Measurements from ENCODE around the gene MACROD1. TPM values are rescaled to one million over a fixed set of nuclear protein-coding genes. Genes with fewer than 3 reads are reported as not detected.

Gene MACROD1
- total RNA-seq, 2 experiments from 2014 or later, result 13.5 to 16.1 TPM

DNA sequence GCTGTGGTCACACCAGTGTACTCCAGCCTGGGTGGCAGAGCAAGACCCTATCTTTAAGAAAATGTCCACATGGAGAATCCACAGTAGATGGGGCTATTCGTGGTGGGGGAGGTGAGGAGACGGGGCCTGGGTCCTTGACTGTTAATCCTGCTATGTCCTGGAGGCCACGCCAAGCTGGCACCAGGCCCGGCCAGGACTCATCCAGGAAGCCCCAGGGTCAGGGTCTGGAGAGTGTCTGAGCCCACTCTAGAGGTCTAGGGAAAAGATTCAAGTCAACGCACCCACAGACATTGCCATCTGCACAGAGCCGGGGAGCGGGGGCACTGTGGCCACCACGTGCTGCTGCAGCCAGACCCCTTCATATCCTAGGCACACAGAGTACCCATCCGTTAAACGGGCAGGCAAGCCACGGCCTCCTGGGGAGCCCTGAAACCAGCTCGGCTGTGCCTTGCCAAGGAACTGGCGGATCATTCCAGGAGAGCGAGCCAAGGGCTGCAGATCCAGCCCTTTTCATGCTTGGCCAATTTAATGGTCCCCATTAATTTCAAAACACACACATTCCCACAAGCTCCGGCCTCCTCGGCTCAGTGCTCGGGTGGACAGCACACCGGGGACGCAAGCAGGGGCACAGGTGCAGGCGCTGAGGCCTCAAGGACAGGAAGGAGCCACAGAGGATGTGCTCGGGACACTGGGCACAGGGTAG lies 24.7 kb downstream of the MACROD1 start:
- Mint-ChIP-seq H3K27ac (no peak overlapping the region), H3K4me3 (no peak overlapping the region), H3K36me3 (no peaks in the 10 kb centered on the region), H3K27me3 (no peaks in the 10 kb centered on the region), H3K9me3 (no peaks in the 10 kb centered on the region), H3K4me1 (peaks cover 6% of the 10 kb centered on the region)
- POLR2A ChIA-PET, result no interaction called here
- DNase-seq (no peak), ATAC-seq (ENCODE audit: low read depth) (no peak)

DNA sequence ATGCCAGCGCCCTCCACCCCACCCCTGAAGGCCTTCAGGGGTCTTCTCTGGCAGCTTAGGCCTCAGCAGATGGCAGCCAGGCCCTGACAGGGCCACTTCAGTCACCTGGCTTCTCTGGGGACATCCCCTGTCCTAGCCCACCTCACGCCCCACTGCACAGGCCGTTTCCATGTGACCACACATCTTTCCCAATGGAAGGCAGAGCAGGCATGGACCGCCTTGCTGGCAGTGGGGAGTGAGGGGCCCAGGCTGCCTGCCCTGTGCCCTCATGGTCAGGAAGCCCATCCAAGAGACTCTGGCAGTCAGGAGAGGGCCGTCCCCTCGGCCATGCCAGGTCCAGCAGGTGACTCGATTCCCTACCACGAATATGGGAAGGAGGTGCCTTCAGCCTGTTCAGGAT lies 25.8 kb downstream of the MACROD1 start:
- POLR2A ChIA-PET, result no interaction called here
- DNase-seq, result no peak
- Mint-ChIP-seq H3K27ac (no peak overlapping the region), H3K9me3 (no peaks in the 10 kb centered on the region), H3K36me3 (no peaks in the 10 kb centered on the region), H3K4me3 (no peak overlapping the region), H3K27me3 (no peaks in the 10 kb centered on the region), H3K4me1 (peaks cover 4% of the 10 kb centered on the region)
- no peak for ATAC-seq (ENCODE audit: low read depth)

DNA sequence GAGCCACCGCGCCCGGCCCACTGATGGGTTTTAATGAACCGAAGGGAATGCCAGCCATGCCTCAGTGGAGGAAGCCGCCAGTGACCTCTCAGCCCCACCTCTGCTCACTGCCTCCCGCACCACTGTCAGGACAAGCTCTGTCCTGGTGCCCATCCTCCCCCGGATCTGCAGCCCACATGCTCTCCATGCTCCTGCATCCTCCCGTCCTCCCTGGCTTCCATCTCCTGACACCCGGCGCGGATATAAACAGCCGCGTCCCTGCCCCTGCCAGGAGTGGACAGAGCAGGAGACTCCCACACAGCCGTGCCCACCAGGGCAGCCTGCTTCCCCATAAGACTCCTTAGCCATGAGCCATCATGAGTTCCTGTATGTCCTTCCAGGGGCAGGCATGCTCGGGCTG lies 26.9 kb downstream of the MACROD1 start:
- no peak for ATAC-seq (ENCODE audit: low read depth)
- H3K27ac Mint-ChIP-seq, result no peak overlapping the region
- no peaks in the 10 kb centered on the region for H3K9me3 Mint-ChIP-seq
- no peak overlapping the region for H3K4me3 Mint-ChIP-seq
- no peaks in the 10 kb centered on the region for H3K36me3 Mint-ChIP-seq
- no peaks in the 10 kb centered on the region for H3K27me3 Mint-ChIP-seq
- DNase-seq, result no peak
- peaks cover 4% of the 10 kb centered on the region for H3K4me1 Mint-ChIP-seq
- POLR2A ChIA-PET, result no interaction called here

DNA sequence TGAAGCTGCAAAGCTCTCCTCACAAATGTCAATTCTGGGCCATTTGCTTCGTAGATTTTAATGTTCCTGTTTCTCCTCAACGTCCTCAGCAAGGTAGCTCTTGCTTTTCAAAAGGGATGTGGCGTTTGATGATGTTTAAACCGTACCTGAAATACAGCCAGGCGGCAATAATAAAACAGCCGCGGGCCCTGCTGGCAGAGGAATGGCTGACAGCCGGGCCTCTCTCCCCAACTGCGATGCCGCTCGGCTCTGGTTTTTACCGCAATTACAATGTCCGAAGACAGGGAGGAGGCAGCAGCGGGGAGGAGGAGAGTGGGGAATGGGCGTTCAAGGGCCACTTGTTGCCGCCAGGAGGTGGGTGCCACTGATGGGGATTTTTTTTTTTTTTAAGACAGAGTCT lies 27.5 kb downstream of the MACROD1 start:
- Mint-ChIP-seq H3K27me3 (no peaks in the 10 kb centered on the region), H3K27ac (no peak overlapping the region), H3K4me3 (no peak overlapping the region), H3K9me3 (no peaks in the 10 kb centered on the region), H3K4me1 (no peaks in the 10 kb centered on the region), H3K36me3 (no peaks in the 10 kb centered on the region)
- ATAC-seq (ENCODE audit: low read depth) (no peak), DNase-seq (no peak)
- POLR2A ChIA-PET, result no interaction called here

DNA sequence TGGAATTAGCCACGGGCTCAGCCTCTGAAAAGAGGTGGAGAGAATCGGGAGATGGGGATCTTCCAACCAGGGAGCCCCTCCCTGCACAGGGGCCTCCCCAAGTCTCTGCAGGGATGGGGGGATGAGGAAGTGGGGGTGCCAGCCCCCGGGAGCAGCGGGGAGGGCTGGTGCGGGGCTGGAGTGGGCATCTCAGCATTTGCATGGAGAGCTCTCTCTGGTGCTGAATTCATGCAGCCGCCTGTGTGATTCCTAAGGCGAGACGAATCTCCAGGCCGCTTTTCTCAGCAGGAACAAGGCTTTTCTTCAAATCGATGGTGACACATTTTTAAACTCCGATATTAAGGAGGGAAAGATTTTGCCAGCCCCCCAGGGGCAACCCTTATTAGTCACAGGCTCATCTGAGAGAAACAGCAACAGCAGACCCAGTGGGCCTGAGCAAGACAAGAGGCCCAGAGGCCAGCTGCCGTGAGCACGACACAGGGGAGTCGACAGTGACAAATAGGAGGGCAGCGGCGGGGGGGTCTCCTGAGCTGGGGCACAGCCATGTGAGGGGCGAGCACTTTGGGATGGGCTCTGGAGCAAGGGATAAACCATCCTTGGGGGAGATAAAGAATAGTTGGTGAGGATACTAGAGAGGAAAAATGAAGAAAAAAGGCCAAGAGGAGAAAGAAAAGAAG lies 29.0 kb downstream of the MACROD1 start:
- H3K9me3 Mint-ChIP-seq, result no peaks in the 10 kb centered on the region
- H3K4me1 Mint-ChIP-seq, result no peaks in the 10 kb centered on the region
- no peaks in the 10 kb centered on the region for H3K27me3 Mint-ChIP-seq
- no peak overlapping the region for H3K27ac Mint-ChIP-seq
- DNase-seq, result no peak
- no peak overlapping the region for H3K4me3 Mint-ChIP-seq
- ATAC-seq (ENCODE audit: low read depth), result no peak
- H3K36me3 Mint-ChIP-seq, result no peaks in the 10 kb centered on the region
- POLR2A ChIA-PET, result no interaction called here

DNA sequence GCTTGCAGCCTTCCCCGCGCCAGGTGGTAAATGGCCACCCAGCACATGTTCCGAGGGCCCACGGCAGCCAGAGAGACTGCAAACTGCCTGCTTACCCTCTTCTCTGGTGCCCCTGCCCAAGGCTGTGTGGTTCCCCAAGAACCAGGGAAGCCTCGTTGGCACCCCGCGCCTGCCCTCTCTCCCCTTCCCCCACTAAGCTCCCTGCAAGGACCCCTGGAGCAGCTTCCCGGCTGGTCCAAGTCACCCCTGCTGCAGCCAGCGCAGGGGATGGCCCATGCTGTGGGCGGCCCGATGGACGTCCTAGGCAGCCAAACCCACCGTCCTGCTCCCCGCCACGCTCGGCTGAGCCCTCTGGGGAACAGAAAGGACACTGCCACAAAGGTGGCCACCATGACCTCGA lies 30.2 kb downstream of the MACROD1 start:
- H3K27ac Mint-ChIP-seq, result no peak overlapping the region
- H3K4me3 Mint-ChIP-seq, result no peak overlapping the region
- DNase-seq (no peak), ATAC-seq (ENCODE audit: low read depth) (no peak)
- H3K36me3 Mint-ChIP-seq, result no peaks in the 10 kb centered on the region
- H3K4me1 Mint-ChIP-seq, result no peaks in the 10 kb centered on the region
- POLR2A ChIA-PET, result no interaction called here
- H3K27me3 Mint-ChIP-seq, result no peaks in the 10 kb centered on the region
- no peaks in the 10 kb centered on the region for H3K9me3 Mint-ChIP-seq

DNA sequence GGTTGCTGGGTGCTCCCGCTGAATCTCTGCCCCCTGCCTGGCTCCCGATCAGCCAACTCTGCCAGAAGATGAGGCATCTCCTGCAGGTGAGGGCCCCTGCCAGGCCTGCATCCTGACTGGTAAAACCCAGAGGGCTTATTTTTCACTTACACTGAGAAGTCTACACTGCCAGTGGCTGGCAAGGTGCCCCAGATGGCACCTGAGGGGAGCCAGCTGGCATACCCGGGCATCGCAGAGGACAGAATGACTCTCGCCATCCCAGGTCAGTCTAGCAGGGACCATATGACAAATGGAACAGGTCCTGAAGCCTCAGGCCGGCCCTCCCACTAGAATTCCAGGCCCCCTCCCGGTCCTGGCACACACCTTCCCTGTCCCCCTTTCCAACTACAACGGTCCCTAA lies 30.9 kb downstream of the MACROD1 start:
- Mint-ChIP-seq H3K27me3 (no peaks in the 10 kb centered on the region), H3K36me3 (no peaks in the 10 kb centered on the region), H3K9me3 (no peaks in the 10 kb centered on the region), H3K27ac (no peak overlapping the region), H3K4me1 (no peaks in the 10 kb centered on the region), H3K4me3 (no peak overlapping the region)
- no peak for ATAC-seq (ENCODE audit: low read depth)
- DNase-seq, result no peak
- POLR2A ChIA-PET, result no interaction called here

DNA sequence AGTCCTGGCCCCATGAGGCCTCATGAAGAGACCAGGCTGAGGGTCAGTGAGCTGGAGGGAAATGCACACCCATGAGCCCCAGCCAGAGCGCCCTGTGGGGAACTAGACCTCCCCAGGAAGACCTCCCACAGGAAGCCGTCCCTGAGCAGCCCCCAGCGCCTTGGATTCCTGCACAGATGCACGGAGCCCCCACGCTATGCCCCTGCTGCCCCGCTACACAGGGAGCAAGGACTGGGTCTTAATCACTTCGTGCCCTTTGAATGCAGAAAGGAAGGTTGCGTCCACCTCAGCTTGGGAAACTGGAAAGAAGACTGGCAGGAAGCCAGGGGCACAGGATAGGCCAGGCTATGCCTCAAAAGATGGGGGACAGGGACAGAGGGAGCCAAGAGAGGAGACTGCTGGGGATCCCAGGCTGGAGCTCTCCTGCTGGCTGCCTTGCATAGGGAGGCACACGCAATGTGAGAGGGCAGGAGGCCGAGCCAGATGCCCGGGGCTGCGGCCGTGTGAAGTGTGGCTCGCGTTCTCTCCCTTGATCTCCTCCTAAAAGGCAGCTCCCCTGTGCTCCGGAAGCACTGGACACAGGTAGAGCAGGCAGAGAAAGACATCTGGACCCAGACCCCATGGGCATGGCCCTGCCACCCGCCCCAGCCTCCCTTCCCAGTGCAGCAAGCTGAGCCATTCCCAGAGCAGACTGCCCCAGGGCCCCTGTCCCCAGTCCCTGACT lies 32.8 kb downstream of the MACROD1 start:
- Mint-ChIP-seq H3K27ac (no peak overlapping the region), H3K4me1 (no peaks in the 10 kb centered on the region)
- POLR2A ChIA-PET, result no interaction called here

DNA sequence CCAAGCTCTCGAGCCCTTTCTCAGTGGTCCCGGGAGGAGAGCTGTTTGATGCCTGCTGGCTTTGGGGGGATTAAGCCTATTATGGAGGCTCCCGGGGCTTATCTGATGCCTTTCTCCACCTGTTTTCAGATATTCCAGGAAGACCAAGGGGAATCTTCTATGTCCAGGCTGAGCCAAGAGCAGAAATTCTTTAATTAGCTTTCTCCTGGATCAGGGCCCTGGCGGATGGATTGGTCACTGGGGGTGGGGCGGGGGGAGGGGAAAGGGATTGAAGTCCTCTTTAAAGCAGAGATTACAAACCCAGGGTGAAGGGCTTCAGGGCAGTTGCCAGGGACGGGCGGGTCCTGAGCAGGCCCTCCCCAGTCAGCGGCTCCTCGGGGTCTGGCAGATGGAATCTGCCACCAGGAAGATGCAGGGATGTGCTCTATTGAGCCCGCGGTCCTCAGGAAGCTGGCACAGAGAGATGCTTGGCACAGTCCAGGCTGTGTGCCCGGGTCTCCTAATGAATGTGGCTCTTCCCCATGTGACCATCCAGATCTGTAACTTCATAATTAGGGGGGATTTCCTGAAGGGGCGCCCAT lies 33.6 kb downstream of the MACROD1 start:
- H3K27ac Mint-ChIP-seq, result no peak overlapping the region
- H3K4me1 Mint-ChIP-seq, result no peaks in the 10 kb centered on the region
- no peaks in the 10 kb centered on the region for H3K36me3 Mint-ChIP-seq
- DNase-seq, result no peak
- POLR2A ChIA-PET, result no interaction called here
- no peak overlapping the region for H3K4me3 Mint-ChIP-seq
- no peak for ATAC-seq (ENCODE audit: low read depth)
- no peaks in the 10 kb centered on the region for H3K9me3 Mint-ChIP-seq
- H3K27me3 Mint-ChIP-seq, result no peaks in the 10 kb centered on the region

More for the DNA sequence above, 32.8 kb downstream of the MACROD1 start:
- H3K36me3 Mint-ChIP-seq, result no peaks in the 10 kb centered on the region
- H3K27me3 Mint-ChIP-seq, result no peaks in the 10 kb centered on the region
- no peaks in the 10 kb centered on the region for H3K9me3 Mint-ChIP-seq
- no peak for DNase-seq
- no peak for ATAC-seq (ENCODE audit: low read depth)
- no peak overlapping the region for H3K4me3 Mint-ChIP-seq

DNA sequence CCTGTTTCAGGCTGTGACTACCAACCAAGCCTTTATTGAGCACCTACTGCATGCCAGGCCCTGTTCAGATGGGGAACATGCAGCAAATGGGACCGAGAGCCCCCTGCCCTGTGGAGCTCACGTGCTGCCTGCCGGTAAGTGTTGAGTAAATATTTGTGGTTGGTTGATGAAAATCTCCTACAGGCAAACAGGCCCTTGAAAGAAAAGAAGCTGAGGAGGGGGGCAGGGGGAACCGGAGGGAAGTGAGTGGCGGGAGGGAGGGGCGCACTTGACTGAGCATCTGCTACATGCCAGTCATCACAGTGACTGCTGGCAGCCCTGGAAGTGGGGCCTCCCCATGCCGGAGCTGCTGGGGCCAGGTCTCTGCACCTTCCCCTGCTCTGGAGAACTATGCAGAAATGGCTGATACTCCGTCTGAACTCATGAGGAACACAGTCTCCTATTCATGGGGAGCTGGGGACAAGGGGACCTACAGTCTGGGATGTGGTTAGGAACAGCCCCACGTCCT lies 34.2 kb downstream of the MACROD1 start:
- Mint-ChIP-seq H3K4me3 (no peak overlapping the region), H3K27ac (no peak overlapping the region), H3K9me3 (no peaks in the 10 kb centered on the region), H3K36me3 (no peaks in the 10 kb centered on the region), H3K4me1 (no peaks in the 10 kb centered on the region), H3K27me3 (no peaks in the 10 kb centered on the region)
- POLR2A ChIA-PET, result interaction anchor here (0.7 kb wide), 1 partner anchor 290 kb away, joined by 3 read pairs; no protein-coding TSS in a partner anchor
- no peak for ATAC-seq (ENCODE audit: low read depth)
- no peak for DNase-seq

DNA sequence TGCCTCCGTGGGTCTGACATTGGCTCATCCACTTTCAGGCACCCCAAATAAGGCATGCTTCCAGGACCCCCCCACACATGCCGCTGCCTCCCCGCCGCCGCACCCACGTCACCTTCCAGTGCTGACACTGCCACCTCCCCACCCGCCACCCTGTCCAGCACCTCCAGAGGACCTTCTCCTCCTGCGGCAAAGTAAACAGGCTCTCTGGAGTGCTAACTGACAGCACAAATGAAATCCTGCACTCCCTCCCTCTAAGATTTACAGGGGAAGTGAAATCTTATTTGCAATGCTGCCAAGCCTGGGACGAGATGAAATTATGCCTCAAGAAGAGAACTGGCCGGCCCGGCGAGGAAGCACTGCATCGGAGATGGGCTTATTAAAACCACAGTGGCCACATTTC lies 35.3 kb downstream of the MACROD1 start:
- no peak for DNase-seq
- Mint-ChIP-seq H3K4me3 (no peak overlapping the region), H3K9me3 (no peaks in the 10 kb centered on the region), H3K27ac (no peak overlapping the region), H3K4me1 (peaks cover 3% of the 10 kb centered on the region), H3K36me3 (no peaks in the 10 kb centered on the region), H3K27me3 (no peaks in the 10 kb centered on the region)
- no peak for ATAC-seq (ENCODE audit: low read depth)
- POLR2A ChIA-PET, result no interaction called here

DNA sequence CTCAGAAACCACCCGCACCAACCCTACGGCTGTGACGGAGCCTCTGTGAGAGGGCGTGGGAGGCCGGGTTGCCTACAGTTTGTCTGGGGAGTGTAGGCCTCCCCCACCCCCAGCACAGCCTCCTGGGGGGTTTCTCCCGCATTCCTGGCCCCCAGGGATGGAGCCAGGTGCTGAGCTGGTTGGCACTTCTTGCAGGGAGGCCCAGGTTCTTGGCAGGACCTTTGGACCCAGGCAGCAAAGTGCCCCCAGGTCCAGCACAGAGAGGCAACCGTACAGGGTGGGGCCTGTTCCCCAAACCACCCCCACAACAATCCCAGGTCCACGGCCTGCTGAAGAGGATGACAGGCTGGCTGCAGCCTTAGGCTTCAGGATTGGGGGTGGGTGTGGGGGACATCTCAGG lies 36.5 kb downstream of the MACROD1 start:
- peaks cover 6% of the 10 kb centered on the region for H3K4me1 Mint-ChIP-seq
- POLR2A ChIA-PET, result no interaction called here
- H3K36me3 Mint-ChIP-seq, result no peaks in the 10 kb centered on the region
- no peak overlapping the region for H3K27ac Mint-ChIP-seq
- DNase-seq (no peak), ATAC-seq (ENCODE audit: low read depth) (no peak)
- H3K27me3 Mint-ChIP-seq, result no peaks in the 10 kb centered on the region
- no peaks in the 10 kb centered on the region for H3K9me3 Mint-ChIP-seq
- H3K4me3 Mint-ChIP-seq, result no peak overlapping the region

DNA sequence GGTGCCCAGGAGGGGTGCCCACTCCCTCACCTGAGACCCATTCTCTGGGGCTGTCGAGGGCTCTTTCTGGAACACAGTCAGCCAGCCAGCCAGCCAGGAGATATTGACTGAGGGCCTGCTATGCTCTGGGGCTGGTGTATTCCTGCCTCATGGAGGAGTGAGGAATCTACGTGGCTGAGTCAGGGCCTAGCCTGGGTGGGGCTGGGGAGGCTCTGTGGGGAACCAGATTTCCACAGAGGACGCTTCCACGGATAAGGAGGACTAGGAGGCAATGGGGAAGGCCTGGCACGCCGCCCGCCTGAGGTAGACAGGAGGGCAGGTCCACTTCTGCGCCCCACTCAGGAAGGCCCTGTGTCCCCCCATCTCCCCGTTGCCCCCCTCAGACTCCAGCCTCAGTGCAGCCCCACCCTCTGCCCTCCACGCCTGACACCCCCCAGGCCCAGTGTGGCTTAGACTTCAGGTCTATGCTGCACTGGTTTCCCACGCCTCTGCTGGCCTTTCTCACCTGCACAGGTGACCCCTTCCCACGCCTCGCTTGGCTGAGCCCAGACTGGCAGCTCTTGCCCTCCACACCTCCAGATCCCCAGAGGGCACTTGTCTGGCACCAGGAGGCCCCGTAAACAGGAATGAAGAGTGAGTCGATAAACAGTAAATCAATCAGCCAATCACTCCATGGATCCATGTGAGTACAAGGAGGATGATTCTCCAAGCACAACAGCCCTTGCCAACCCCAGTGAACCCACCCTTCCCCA lies 37.5 kb downstream of the MACROD1 start:
- no peak for ATAC-seq (ENCODE audit: low read depth)
- no peak for DNase-seq
- H3K9me3 Mint-ChIP-seq, result no peaks in the 10 kb centered on the region
- no peaks in the 10 kb centered on the region for H3K27me3 Mint-ChIP-seq
- no peak overlapping the region for H3K27ac Mint-ChIP-seq
- H3K4me1 Mint-ChIP-seq, result peaks cover 6% of the 10 kb centered on the region
- no peaks in the 10 kb centered on the region for H3K36me3 Mint-ChIP-seq
- POLR2A ChIA-PET, result no interaction called here
- no peak overlapping the region for H3K4me3 Mint-ChIP-seq
